HepG2 (cell line): ENCODE data around the gene CDC42EP5. TPM values are rescaled to one million over a fixed set of nuclear protein-coding genes. Genes with fewer than 3 reads are reported as not detected.

ENCODE experiments used
- ATAC-seq: fragments of 200-7000 bp; cut with Tn5 transposase; 3 replicates; pipeline ENCODE4 v1.9.1; 2020; ENCODE audit warnings: mild to moderate bottlenecking, moderate library complexity
- BruUV-seq: library from RNA; stranded (reverse); fragments of 400-500 nt; replicated peaks from 2 replicates; lab custom pipeline; 2021; lab: Mats Ljungman, UMichigan
- CTCF ChIA-PET: fragments of 300-600 bp; formaldehyde crosslinking; extraction: SDS; loops from one replicate; lab custom pipeline; 2021; ENCODE audit warnings: low total read pairs, inconsistent platforms, low intra/inter-chr PET ratio; lab: Yijun Ruan, JAX
- POLR2A ChIA-PET: fragments of 350-600 bp; sonication (Branson Sonifier 250); formaldehyde crosslinking; loops from one replicate; lab custom pipeline; 2020; ENCODE audit warnings: antibody characterized with exemption, inconsistent platforms; lab: Yijun Ruan, JAX
- DNase-seq: peaks from one replicate; pipeline ENCODE4 v3.0.0-alpha.2; 2015; ENCODE audit warnings: low spot score
- FAIRE-seq: peaks from 3 replicates; lab custom pipeline; 2011; peaks lifted over from hg19 to GRCh38; lab: Jason Lieb, UNC
- H2AFZ ChIP-seq: one replicate; pipeline ENCODE4 v1.6.1; 2011; ENCODE audit warnings: low read length, inconsistent platforms
- H3K27ac ChIP-seq: fragments of 300-600 bp; 3 replicates; pipeline ENCODE4 v1.8.0; 2011; ENCODE audit warnings: mixed run types, mild to moderate bottlenecking, mixed read lengths, low read length, inconsistent platforms; ENCODE audit not compliant: insufficient read depth; ENCODE audit errors: extremely low read length
- H3K27me3 ChIP-seq, 2 experiments: fragments of 200-600 bp in 1 of 2; 2 replicates in 1 of 2; 3 replicates in 1 of 2; pipeline versions ENCODE4 v1.6.0 to v1.8.0; 2011; ENCODE audit warnings: low read length in 2 of 2, mild to moderate bottlenecking in 2 of 2, moderate library complexity in 2 of 2, inconsistent platforms in 1 of 2; ENCODE audit not compliant: insufficient read depth in 2 of 2, control insufficient read depth in 1 of 2
- H3K36me3 ChIP-seq, 2 experiments: fragments of 200-600 bp in 1 of 2; replicated peaks in 1 of 2; 2 replicates in 1 of 2; 3 replicates in 1 of 2; pipeline versions ENCODE4 v1.5.1 to v1.8.0; 2011; ENCODE audit warnings: low read length in 2 of 2, inconsistent platforms in 1 of 2; ENCODE audit not compliant: insufficient read depth in 2 of 2, control insufficient read depth in 1 of 2
- H3K4me1 ChIP-seq: 2 replicates; pipeline ENCODE4 v1.5.1; 2012; ENCODE audit warnings: low read length, inconsistent platforms; ENCODE audit not compliant: insufficient read depth
- H3K4me2 ChIP-seq: 2 replicates; pipeline ENCODE4 v1.6.0; 2011; ENCODE audit warnings: low read depth, low read length, inconsistent platforms
- H3K4me3 ChIP-seq, 3 experiments: fragments of 200-600 bp in 1 of 3; sonication (generic), shearing (Covaris generic) in 1 of 3; replicated peaks in 1 of 3; 2 replicates each; pipeline ENCODE4 v1.5.1; 2011 to 2016; ENCODE audit warnings: low read length in 3 of 3, inconsistent platforms in 2 of 3, low read depth in 2 of 3, mild to moderate bottlenecking in 2 of 3, control low read depth in 1 of 3, mixed read lengths in 1 of 3; ENCODE audit not compliant: insufficient read depth in 1 of 3
- H3K79me2 ChIP-seq: one replicate; pipeline ENCODE4 v1.6.1; 2011; ENCODE audit warnings: low read length, inconsistent platforms; ENCODE audit not compliant: insufficient read depth
- H3K9ac ChIP-seq: 2 replicates; pipeline ENCODE4 v1.6.0; 2011; ENCODE audit warnings: mild to moderate bottlenecking, low read depth, low read length, inconsistent platforms; ENCODE audit not compliant: insufficient read depth
- H3K9me3 ChIP-seq: 2 replicates; pipeline ENCODE4 v1.5.1; 2012; ENCODE audit warnings: mild to moderate bottlenecking, low read length
- H4K20me1 ChIP-seq: 2 replicates; pipeline ENCODE4 v1.6.0; 2011; ENCODE audit warnings: inconsistent platforms, mild to moderate bottlenecking, low read length, moderate library complexity; ENCODE audit not compliant: insufficient read depth
- AGO2 ChIP-seq: fragments of 200-400 bp; formaldehyde crosslinking; optimal IDR thresholded peaks from 2 replicates; pipeline ENCODE3; 2017; ENCODE audit warnings: mild to moderate bottlenecking, low read depth, low read length, moderate library complexity
- ARHGAP35 ChIP-seq: sonication (generic); formaldehyde crosslinking; IDR thresholded peaks from 2 replicates; pipeline ENCODE4 v1.9.0; 2022; ENCODE audit warnings: mild to moderate bottlenecking, inconsistent platforms, moderate library complexity, missing genetic modification reagents, borderline replicate concordance
- CHD4 ChIP-seq: fragments of 200-600 bp; sonication (generic); IDR thresholded peaks from 2 replicates; pipeline ENCODE4 v1.7.0; 2017; ENCODE audit warnings: mild to moderate bottlenecking, low read length, borderline replicate concordance
- GATAD2A ChIP-seq: IDR thresholded peaks from 2 replicates; pipeline ENCODE4 v1.6.1; 2016
- HNRNPK ChIP-seq: fragments of 200-400 bp; formaldehyde crosslinking; IDR thresholded peaks from 2 replicates; pipeline ENCODE4 v1.6.1; 2018; ENCODE audit warnings: low read length, low read depth, moderate library complexity, mild to moderate bottlenecking; ENCODE audit not compliant: poor library complexity, severe bottlenecking
- MTF1 ChIP-seq: sonication (generic); formaldehyde crosslinking; IDR thresholded peaks from 2 replicates; pipeline ENCODE4 v1.5.0; 2020; ENCODE audit warnings: missing genetic modification reagents
- NR1H2 ChIP-seq: sonication (generic); formaldehyde crosslinking; IDR thresholded peaks from 2 replicates; pipeline ENCODE4 v1.8.1; 2022; ENCODE audit warnings: low read depth, missing genetic modification reagents, borderline replicate concordance
- PCBP2 ChIP-seq: fragments of 200-400 bp; formaldehyde crosslinking; optimal IDR thresholded peaks from 2 replicates; pipeline ENCODE3; 2018; ENCODE audit warnings: low read length, low read depth; ENCODE audit not compliant: poor library complexity, severe bottlenecking
- POLR2G ChIP-seq: fragments of 200-400 bp; formaldehyde crosslinking; IDR thresholded peaks from 2 replicates; pipeline ENCODE4 v1.6.1; 2018; ENCODE audit warnings: mild to moderate bottlenecking, low read depth, low read length, moderate library complexity
- RBFOX2 ChIP-seq: fragments of 200-400 bp; formaldehyde crosslinking; IDR thresholded peaks from 2 replicates; pipeline ENCODE4 v1.6.1; 2017; ENCODE audit warnings: low read depth, mild to moderate bottlenecking, low read length
- TOE1 ChIP-seq: sonication (generic); formaldehyde crosslinking; IDR thresholded peaks from 2 replicates; pipeline ENCODE4 v1.4.0; 2020; ENCODE audit warnings: mild to moderate bottlenecking, missing genetic modification reagents
- ZC3H13 ChIP-seq: sonication (generic); formaldehyde crosslinking; IDR thresholded peaks from 2 replicates; pipeline ENCODE4 v1.8.1; 2023; ENCODE audit warnings: mild to moderate bottlenecking, missing genetic modification reagents, moderate library complexity
- ZNF234 ChIP-seq: sonication (generic); formaldehyde crosslinking; conservative IDR thresholded peaks from 2 replicates; pipeline ENCODE4 v1.5.1; 2020; ENCODE audit warnings: mild to moderate bottlenecking, missing genetic modification reagents
- ZNF574 ChIP-seq: sonication (generic); formaldehyde crosslinking; IDR thresholded peaks from 2 replicates; pipeline ENCODE4 v1.4.0; 2020; ENCODE audit warnings: missing genetic modification reagents
- WGBS: methylation state at CpG from one replicate; pipeline ENCODE4 v1.1.6; 2017; ENCODE audit warnings: low lambda C conversion rate; 5-methylcytosine and 5-hydroxymethylcytosine counted together
- in situ Hi-C: cut with HindIII; loops from 2 replicates; pipeline ENCODE4 v1.10.0; 2017; ENCODE audit warnings: low pct_unique_long_range_greater_than_20kb; ENCODE audit not compliant: extremely low pct_ligation_motif_present
- intact Hi-C: fragments of 100-400 bp; cut with micrococcal nuclease; formaldehyde crosslinking; loops from one replicate; pipeline ENCODE4 v1.10.0; 2022; ENCODE audit not compliant: unreplicated experiment
- polyA plus RNA-seq, 8 experiments: library from polyadenylated mRNA; depleted of rRNA in 3 of 8; stranded (reverse) in 7 of 8; unstranded in 1 of 8; fragments of >200 nt; fragmentation: Illumina TruSeq in 4 of 8; extraction: Trizol in 4 of 8; gene quantifications; 2 replicates each; pipeline versions ENCODE4 v1.2.1 to v1.2.3, GENCODE V29; 2011 to 2016; ENCODE audit warnings: low read depth in 4 of 8, missing spikeins in 1 of 8, mixed read lengths in 1 of 8; ENCODE audit not compliant: insufficient read depth in 1 of 8
- total RNA-seq, 5 experiments: library from RNA; depleted of rRNA; stranded (reverse); fragments of >200 nt; fragmentation: Illumina TruSeq; extraction: Trizol; gene quantifications; 2 replicates each; pipeline ENCODE4 v1.2.3, GENCODE V29; 2016; ENCODE audit warnings: low read depth in 1 of 5
- TF ChIP-seq, protein P1 (sequence below): sonication (generic); formaldehyde crosslinking; IDR thresholded peaks from 2 replicates; pipeline ENCODE4 v1.5.1; 2020; ENCODE audit warnings: missing genetic modification reagents, mild to moderate bottlenecking, borderline replicate concordance

The CDC42EP5 gene
- total and polyA plus RNA-seq, 2 of the 13 experiments (the other 11 are each of a cell fraction or from before 2014, with no cell fraction given) = 0.41 to 1.6 TPM

GRCh38 chr19:54461613-54462012 lies 11.5 kb downstream of the CDC42EP5 start:
- no TSS peak for BruUV-seq
- Histone ChIP-seq H3K4me3 (no peak overlapping the region), H3K4me1 (peaks cover 21% of the 10 kb centered on the region), H3K27me3 (no peaks in the 10 kb centered on the region), H3K79me2 (peaks cover 12% of the 10 kb centered on the region), H3K9ac (no peak overlapping the region), H4K20me1 (peaks cover 10% of the 10 kb centered on the region; the same call in 1 of the 2 replicates), H2AFZ (no peak overlapping the region), H3K4me2 (peak overlapping the region; percentile 94; the same call in 1 of the 2 replicates), H3K27ac (peak overlapping the region; percentile 96), H3K9me3 (no peaks in the 10 kb centered on the region), H3K36me3 (peaks cover 22 to 41% of the 10 kb centered on the region in 2 experiments)
- 80% methylated on average over 3 of the region's 3 CpGs for WGBS
- ChIA-PET POLR2A (interaction anchor here (1.0 to 3.5 kb wide), 4 partner anchors 8 to 41 kb away, joined by 3 to 67 read pairs (median 29); partner anchors contain the start of genes CDC42EP5 and LENG8), CTCF (no interaction called here)
- TF ChIP-seq PCBP2 = peak; percentile 42
- TF ChIP-seq ZNF574 (CRISPR knock-in tag) = no peak
- in situ Hi-C loops = no loop called here
- FAIRE-seq = no peak
- intact Hi-C loops = loop anchor here (2.0 kb wide), 1 partner anchor 13 kb away; the partner anchor contains the start of gene LENG8
- no peak for DNase-seq
- no peak for ATAC-seq

DNA sequence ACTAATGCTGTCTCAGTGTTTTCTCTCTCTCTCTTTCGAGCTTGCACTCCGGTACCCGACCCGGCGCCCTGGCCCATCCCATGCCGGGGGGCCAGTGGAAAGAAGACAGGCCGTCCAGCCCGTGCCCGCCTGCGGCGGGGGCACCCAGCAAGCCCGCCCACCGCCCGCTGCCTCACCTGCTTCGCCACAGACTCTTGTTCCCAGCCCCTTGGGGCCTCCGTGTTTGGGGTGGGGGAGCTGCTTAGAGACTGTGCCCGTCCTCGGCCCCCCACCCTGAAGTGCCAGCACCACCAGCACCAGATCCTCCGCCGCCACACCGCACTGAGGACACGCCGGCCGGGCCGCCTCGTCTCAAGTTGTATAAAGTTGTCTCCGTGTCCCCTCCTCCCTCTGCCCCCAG lies 11.9 kb downstream of the CDC42EP5 start:
- peaks cover 21% of the 10 kb centered on the region for H3K4me1 ChIP-seq
- ChIA-PET CTCF (no interaction called here), POLR2A (interaction anchor here (1.0 to 3.5 kb wide), 4 partner anchors 12 to 41 kb away, joined by 3 to 67 read pairs (median 25); partner anchors contain the start of genes CDC42EP5 and LENG8)
- no peak overlapping the region for H3K4me3 ChIP-seq
- DNase-seq (no peak), ATAC-seq (no peak), FAIRE-seq (no peak)
- H3K9ac ChIP-seq = no peak overlapping the region
- WGBS = 98% methylated on average over 26 of the region's 27 CpGs
- no peaks in the 10 kb centered on the region for H3K9me3 ChIP-seq
- peaks cover 10% of the 10 kb centered on the region; the same call in 1 of the 2 replicates for H4K20me1 ChIP-seq
- no peak overlapping the region for H2AFZ ChIP-seq
- BruUV-seq = TSS peak; percentile 64
- H3K4me2 ChIP-seq = no peak overlapping the region
- intact Hi-C loops = no loop called here
- H3K27me3 ChIP-seq = no peaks in the 10 kb centered on the region
- in situ Hi-C loops = no loop called here
- H3K36me3 ChIP-seq = peaks cover 23 to 45% of the 10 kb centered on the region in 2 experiments
- H3K27ac ChIP-seq = no peak overlapping the region
- H3K79me2 ChIP-seq = peaks cover 12% of the 10 kb centered on the region
- TF ChIP-seq ZNF234 (CRISPR knock-in tag) = no peak
- no peak for TF ChIP-seq ARHGAP35 (CRISPR knock-in tag)
- TF ChIP-seq, protein P1, sequence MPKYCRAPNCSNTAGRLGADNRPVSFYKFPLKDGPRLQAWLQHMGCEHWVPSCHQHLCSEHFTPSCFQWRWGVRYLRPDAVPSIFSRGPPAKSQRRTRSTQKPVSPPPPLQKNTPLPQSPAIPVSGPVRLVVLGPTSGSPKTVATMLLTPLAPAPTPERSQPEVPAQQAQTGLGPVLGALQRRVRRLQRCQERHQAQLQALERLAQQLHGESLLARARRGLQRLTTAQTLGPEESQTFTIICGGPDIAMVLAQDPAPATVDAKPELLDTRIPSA (CRISPR knock-in tag) = no peak
- TF ChIP-seq ZC3H13 (CRISPR knock-in tag) = peak; percentile 53; the same call in 1 of the 2 replicates
- no peak for TF ChIP-seq GATAD2A
- peak; percentile 33; the same call in 1 of the 2 replicates for TF ChIP-seq POLR2G
- TF ChIP-seq HNRNPK = peak; percentile 44
- TF ChIP-seq NR1H2 = no peak
- peak; percentile 99 for TF ChIP-seq AGO2
- no peak for TF ChIP-seq CHD4
- no peak for TF ChIP-seq MTF1 (CRISPR knock-in tag)
- peak; percentile 86 for TF ChIP-seq RBFOX2
- TF ChIP-seq TOE1 = no peak
